HG02981 (cell line): ENCODE data around the gene GFY.
"Not testable (repeated sequence)": the region's sequence is repeated elsewhere in the genome, so short reads cannot be mapped to it uniquely, and the experiment has no call there.

Source experiments
- ATAC-seq: cut with Tn5 transposase; IDR thresholded peaks from one replicate; pipeline ENCODE4 v1.9.1; 2021; ENCODE audit warnings: mild to moderate bottlenecking, moderate library complexity; ENCODE audit not compliant: unreplicated experiment

Gene GFY

DNA sequence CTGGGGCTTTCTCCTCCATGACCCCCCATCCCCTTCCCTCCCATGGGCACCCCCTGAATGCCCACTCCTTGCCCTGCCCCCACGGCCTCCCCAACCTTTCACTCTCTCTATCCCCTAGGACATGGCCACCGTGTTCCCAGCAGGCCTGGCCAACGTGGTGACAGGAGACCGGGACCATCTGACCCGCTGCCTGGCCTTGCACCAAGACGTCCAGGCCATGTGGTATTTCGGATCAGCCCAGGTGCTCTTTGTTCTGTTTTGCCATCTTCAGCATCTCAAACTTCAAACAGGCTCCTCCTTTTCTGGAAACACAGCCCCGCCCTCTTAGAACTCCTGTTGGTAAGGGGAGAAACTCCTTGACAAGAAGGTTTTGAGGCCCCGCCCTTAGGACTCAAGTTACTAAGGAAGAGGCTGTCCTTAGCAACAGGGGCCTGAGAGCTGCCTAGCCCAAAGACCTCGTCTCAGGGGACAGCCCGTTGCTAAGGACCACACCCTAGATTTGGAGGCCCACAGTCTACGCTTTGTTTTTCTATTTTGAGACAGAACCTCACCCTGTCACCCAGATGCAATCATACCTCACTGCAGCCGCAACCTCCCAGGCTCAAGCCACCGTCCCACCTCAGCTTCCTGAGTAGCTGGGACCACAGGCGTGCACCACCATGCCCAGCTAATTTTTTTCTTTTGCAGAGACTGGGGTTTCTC is 43.7 kb downstream of the GFY start:
- peak; percentile 75 for ATAC-seq

GRCh38 chr19:49469828-49470614 is 44.8 kb downstream of the GFY start:
- peak; percentile 43 for ATAC-seq

- no peak for ATAC-seq
These were observed 45.4 kb downstream of the GFY start for GRCh38 chr19:49470615-49470978.

- no peak for ATAC-seq
These were observed 47.7 kb downstream of the GFY start for GRCh38 chr19:49472936-49473335.

DNA sequence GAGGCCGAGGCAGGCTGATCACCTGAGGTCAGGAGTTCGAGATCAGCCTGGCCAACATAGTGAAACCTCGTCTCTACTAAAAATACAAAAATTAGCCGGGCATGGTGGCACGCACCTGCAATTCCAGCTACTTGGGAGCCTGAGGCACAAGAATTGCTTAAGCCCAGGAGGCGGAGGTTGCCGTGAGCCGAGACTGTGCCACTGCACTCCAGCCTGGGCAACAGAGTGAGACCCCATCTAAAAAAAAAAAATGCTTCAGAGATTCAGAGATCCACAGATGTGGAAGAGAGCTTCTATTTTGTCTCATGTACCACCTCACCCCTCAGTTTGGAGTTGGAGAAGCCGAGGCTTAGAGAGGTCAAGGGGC is 48.3 kb downstream of the GFY start:
- not testable (repeated sequence) for ATAC-seq

DNA sequence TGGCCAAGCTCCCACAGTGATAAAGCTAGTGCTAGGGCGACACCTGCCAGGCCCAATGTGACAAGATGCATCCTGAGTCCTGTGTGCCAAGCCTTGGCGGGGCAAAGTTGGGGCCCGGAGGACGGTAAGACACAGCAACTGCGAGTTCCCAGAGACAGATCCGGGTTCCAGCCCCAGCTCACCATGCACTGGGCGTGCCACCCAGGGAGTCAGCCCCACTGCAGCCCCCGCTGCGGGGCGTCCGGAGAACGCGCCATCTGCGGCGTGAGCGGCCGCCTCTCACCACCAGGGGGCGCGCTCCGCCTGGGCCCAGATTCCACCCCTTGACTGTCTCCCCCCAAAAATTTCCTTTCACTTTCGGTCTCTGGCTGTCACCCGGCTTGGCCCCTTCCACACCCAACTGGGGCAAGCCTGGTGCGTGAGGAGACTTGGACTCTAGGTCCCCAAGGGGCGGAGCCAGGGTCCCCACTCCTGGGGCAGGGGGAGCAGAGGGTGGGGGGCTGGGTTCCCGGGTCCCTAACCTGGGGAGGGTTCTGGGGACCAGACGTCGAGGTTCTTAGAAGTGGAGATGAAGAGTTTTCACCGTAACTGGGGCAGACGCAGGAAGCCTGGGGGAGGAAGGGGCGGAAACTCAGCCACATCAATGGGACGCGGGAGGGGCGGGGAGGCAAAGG is 48.8 kb downstream of the GFY start, which contains the start of gene FLT3LG:
TSS of gene FLT3LG (plus strand) at position 348 of the 674 bp plus-strand sequence. CDS start 425 bp downstream, outside the sequence.
- ATAC-seq, result peak; percentile 35

- ATAC-seq, result no peak
These were observed 49.3 kb downstream of the GFY start for GRCh38 chr19:49474542-49474924.

DNA sequence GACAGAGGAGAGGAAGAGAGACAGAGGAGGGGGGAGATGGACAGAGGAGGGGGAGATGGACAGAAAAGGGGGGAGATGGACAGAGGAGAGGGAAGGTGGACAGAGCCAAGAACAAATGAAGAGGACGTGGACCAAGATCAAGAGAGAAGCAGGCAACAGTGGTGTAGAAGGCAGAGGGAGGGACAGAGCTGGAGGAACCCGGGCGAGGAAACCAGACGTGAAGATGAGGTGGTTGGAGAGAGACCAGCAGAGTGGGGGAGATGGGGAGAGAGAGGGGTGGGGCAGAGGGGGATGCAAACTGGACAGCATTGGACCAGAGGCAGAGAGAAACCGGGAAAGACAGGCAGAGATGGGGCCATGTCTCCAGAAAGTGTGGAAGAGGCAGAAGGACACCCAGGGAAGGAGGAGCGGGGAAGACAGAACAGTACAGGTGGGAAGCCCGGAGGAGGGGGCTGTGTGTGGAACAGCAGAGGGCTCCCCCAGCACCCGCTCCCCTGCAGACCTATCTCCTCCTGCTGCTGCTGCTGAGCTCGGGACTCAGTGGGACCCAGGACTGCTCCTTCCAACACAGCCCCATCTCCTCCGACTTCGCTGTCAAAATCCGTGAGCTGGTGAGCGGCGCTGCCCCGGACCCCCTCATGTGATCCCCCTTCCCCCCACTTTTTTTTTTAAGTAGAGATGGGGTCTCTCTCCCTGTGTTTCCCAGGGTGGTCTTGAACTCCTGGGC is 50.2 kb downstream of the GFY start:
- no peak for ATAC-seq

- ATAC-seq, result no peak
These were observed 51.0 kb downstream of the GFY start for GRCh38 chr19:49475995-49476880.
